ENCODE results near the gene SOCS1.

SOCS1 gene

GRCh38 chr16:11270602-11271162, 14.7 kb upstream of the SOCS1 start:
- no peak overlapping the region for H3K4me2 ChIP-seq (ENCODE audit: low read depth, low read length)
- H3K4me3 ChIP-seq (ENCODE audit: low read length): no peak overlapping the region
- H4K20me1 ChIP-seq (ENCODE audit: insufficient read depth, low read length): no peaks in the 10 kb centered on the region
- no peak for DNase-seq
- no peaks in the 10 kb centered on the region for H3K79me2 ChIP-seq (ENCODE audit: low read length)
- H3F3A ChIP-seq (ENCODE audit: insufficient read depth, low read length): no peaks in the 10 kb centered on the region
- H3K9ac ChIP-seq (ENCODE audit: low read length): no peak overlapping the region
- H3K9me2 ChIP-seq (replicated peaks; ENCODE audit: insufficient read depth, low read length): no peaks in the 10 kb centered on the region
- TF ChIP-seq EZH2 (optimal IDR thresholded peaks at IDR 0.05; ENCODE audit: low read depth, low read length) (no peak), EZH2phosphoT487 (IDR thresholded peaks at IDR 0.05; ENCODE audit: low read length) (no peak)
- TF ChIP-seq, protein P1, sequence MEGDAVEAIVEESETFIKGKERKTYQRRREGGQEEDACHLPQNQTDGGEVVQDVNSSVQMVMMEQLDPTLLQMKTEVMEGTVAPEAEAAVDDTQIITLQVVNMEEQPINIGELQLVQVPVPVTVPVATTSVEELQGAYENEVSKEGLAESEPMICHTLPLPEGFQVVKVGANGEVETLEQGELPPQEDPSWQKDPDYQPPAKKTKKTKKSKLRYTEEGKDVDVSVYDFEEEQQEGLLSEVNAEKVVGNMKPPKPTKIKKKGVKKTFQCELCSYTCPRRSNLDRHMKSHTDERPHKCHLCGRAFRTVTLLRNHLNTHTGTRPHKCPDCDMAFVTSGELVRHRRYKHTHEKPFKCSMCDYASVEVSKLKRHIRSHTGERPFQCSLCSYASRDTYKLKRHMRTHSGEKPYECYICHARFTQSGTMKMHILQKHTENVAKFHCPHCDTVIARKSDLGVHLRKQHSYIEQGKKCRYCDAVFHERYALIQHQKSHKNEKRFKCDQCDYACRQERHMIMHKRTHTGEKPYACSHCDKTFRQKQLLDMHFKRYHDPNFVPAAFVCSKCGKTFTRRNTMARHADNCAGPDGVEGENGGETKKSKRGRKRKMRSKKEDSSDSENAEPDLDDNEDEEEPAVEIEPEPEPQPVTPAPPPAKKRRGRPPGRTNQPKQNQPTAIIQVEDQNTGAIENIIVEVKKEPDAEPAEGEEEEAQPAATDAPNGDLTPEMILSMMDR (IDR thresholded peaks at IDR 0.05; ENCODE audit: low read length): no peak
- no peaks in the 10 kb centered on the region for H3K36me3 ChIP-seq (replicated peaks; ENCODE audit: insufficient read depth, low read length)
- H2AFZ ChIP-seq (ENCODE audit: low read length): no peak overlapping the region
- no peaks in the 10 kb centered on the region for H3K9me3 ChIP-seq (replicated peaks; ENCODE audit: insufficient read depth, low read length)
- H3K27me3 ChIP-seq (replicated peaks; ENCODE audit: insufficient read depth, low read length): peaks cover 22% of the 10 kb centered on the region; the same call in 1 of the 2 replicates
- no peak overlapping the region for H3K27ac ChIP-seq (ENCODE audit: low read length)
- H3K4me1 ChIP-seq (ENCODE audit: low read length): no peaks in the 10 kb centered on the region

DNA sequence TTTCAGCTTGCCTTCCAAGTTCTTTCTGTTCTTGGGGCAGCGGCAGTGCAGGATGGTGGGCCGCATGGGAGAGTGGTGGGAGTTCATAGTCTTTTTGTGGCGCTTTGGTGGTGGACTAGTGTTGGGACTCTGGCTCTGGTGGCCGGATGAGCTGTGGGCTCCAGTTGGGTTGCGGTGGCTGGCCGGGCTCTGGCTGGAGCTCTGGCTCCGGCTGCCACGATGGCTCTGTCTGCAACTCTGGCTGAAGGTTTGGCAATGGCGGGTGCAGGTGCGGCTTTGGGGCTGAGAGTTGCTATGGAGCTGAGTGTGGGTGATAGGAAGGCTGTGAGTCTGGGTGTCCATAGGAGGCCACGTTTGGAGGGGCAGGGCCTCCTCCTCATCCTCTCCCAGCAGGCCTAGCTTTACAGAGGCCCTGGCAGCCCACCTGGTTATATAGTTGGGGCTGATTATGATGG, 12.9 kb upstream of the SOCS1 start, which contains the start of gene TNP2:
TSS of gene TNP2 (minus strand) at position 405 of the 455 bp plus-strand sequence. CDS start at position 342, 63 bp downstream.
- no peaks in the 10 kb centered on the region for H3K9me2 ChIP-seq (replicated peaks; ENCODE audit: insufficient read depth, low read length)
- no peaks in the 10 kb centered on the region for H3K79me2 ChIP-seq (ENCODE audit: low read length)
- H3K9me3 ChIP-seq (replicated peaks; ENCODE audit: insufficient read depth, low read length): no peaks in the 10 kb centered on the region
- H2AFZ ChIP-seq (ENCODE audit: low read length): no peak within 1 kb of the TSS
- H3F3A ChIP-seq (ENCODE audit: insufficient read depth, low read length): no peaks in the 10 kb centered on the region
- no peaks in the 10 kb centered on the region for H3K36me3 ChIP-seq (replicated peaks; ENCODE audit: insufficient read depth, low read length)
- TF ChIP-seq EZH2phosphoT487 (IDR thresholded peaks at IDR 0.05; ENCODE audit: low read length): no peak
- TF ChIP-seq EZH2 (optimal IDR thresholded peaks at IDR 0.05; ENCODE audit: low read depth, low read length): no peak
- TF ChIP-seq, protein P1 (IDR thresholded peaks at IDR 0.05; ENCODE audit: low read length): no peak
- peaks cover 19% of the 10 kb centered on the region; the same call in 1 of the 2 replicates for H3K27me3 ChIP-seq (replicated peaks; ENCODE audit: insufficient read depth, low read length)
- no peak within 1 kb of the TSS for H3K27ac ChIP-seq (ENCODE audit: low read length)
- no peaks in the 10 kb centered on the region for H4K20me1 ChIP-seq (ENCODE audit: insufficient read depth, low read length)
- no peak within 1 kb of the TSS for H3K9ac ChIP-seq (ENCODE audit: low read length)
- no peak within 1 kb of the TSS for H3K4me3 ChIP-seq (ENCODE audit: low read length)
- no peak for DNase-seq
- no peak within 1 kb of the TSS for H3K4me2 ChIP-seq (ENCODE audit: low read depth, low read length)
- no peaks in the 10 kb centered on the region for H3K4me1 ChIP-seq (ENCODE audit: low read length)

- H3K4me3 ChIP-seq (ENCODE audit: low read length): no peak overlapping the region
- no peaks in the 10 kb centered on the region for H3K36me3 ChIP-seq (replicated peaks; ENCODE audit: insufficient read depth, low read length)
- H3K79me2 ChIP-seq (ENCODE audit: low read length): no peaks in the 10 kb centered on the region
- no peak overlapping the region for H3K9ac ChIP-seq (ENCODE audit: low read length)
- no peaks in the 10 kb centered on the region for H3K4me1 ChIP-seq (ENCODE audit: low read length)
- no peak for DNase-seq
- no peaks in the 10 kb centered on the region for H3K9me3 ChIP-seq (replicated peaks; ENCODE audit: insufficient read depth, low read length)
- H3K27ac ChIP-seq (ENCODE audit: low read length): no peak overlapping the region
- no peak overlapping the region for H3K4me2 ChIP-seq (ENCODE audit: low read depth, low read length)
- H3K27me3 ChIP-seq (replicated peaks; ENCODE audit: insufficient read depth, low read length): peaks cover 8% of the 10 kb centered on the region; the same call in 1 of the 2 replicates
- H4K20me1 ChIP-seq (ENCODE audit: insufficient read depth, low read length): no peaks in the 10 kb centered on the region
- TF ChIP-seq EZH2 (optimal IDR thresholded peaks at IDR 0.05; ENCODE audit: low read depth, low read length) (no peak), EZH2phosphoT487 (IDR thresholded peaks at IDR 0.05; ENCODE audit: low read length) (no peak)
- TF ChIP-seq, protein P1 (IDR thresholded peaks at IDR 0.05; ENCODE audit: low read length): no peak
- no peak overlapping the region for H2AFZ ChIP-seq (ENCODE audit: low read length)
- H3K9me2 ChIP-seq (replicated peaks; ENCODE audit: insufficient read depth, low read length): no peaks in the 10 kb centered on the region
- no peaks in the 10 kb centered on the region for H3F3A ChIP-seq (ENCODE audit: insufficient read depth, low read length)
These were observed 9.1 kb upstream of the SOCS1 start for GRCh38 chr16:11265124-11265523.

Measured in MM.1S (cell line).